ENCODE results near the gene HMGN5.

DNA sequence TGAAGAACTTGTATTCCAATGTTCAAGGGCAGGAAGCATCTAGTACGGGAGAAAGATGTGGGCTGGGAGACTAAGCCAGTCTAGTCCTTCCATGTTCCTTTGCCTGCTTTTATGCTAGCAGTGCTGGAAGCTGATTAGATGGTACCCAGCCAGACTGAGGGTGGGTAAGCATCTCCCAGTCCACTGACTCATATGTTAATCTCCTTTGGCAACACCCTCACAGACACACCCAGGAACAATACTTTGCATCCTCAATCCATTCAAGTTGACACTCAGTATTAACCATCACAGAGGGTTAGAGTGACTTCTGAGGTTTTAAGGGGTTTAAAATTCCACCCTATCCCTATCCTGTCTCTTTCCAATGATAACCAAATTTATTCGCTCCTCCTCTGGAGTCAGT is 6.5 kb downstream of the HMGN5 start:
- TF ChIP-seq, protein P1, sequence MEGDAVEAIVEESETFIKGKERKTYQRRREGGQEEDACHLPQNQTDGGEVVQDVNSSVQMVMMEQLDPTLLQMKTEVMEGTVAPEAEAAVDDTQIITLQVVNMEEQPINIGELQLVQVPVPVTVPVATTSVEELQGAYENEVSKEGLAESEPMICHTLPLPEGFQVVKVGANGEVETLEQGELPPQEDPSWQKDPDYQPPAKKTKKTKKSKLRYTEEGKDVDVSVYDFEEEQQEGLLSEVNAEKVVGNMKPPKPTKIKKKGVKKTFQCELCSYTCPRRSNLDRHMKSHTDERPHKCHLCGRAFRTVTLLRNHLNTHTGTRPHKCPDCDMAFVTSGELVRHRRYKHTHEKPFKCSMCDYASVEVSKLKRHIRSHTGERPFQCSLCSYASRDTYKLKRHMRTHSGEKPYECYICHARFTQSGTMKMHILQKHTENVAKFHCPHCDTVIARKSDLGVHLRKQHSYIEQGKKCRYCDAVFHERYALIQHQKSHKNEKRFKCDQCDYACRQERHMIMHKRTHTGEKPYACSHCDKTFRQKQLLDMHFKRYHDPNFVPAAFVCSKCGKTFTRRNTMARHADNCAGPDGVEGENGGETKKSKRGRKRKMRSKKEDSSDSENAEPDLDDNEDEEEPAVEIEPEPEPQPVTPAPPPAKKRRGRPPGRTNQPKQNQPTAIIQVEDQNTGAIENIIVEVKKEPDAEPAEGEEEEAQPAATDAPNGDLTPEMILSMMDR (IDR thresholded peaks at IDR 0.05; ENCODE audit: control extremely low read depth in 1 of 3, insufficient read depth in 1 of 3, low read depth in 1 of 3, low read length in 3 of 3) = no peak
- TF ChIP-seq POLR2A (IDR thresholded peaks at IDR 0.05; ENCODE audit: control extremely low read depth in 1 of 2, low read depth in 2 of 2, low read length in 2 of 2) (no peak), RAD21 (IDR thresholded peaks at IDR 0.05 in 1 of 2, conservative IDR thresholded peaks at IDR 0.05 in 1 of 2; ENCODE audit: low read depth in 2 of 2, low read length in 2 of 2) (no peak)

Measured in H1 (cell line).